ENCODE data around the gene C1QL4. TPM values are rescaled to one million over a fixed set of nuclear protein-coding genes. Genes with fewer than 3 reads are reported as not detected.

Gene C1QL4
- total and polyA plus RNA-seq, 2 of the 8 experiments (the other 6 are each of a cell fraction or from before 2014, with no cell fraction given) = 0.28 to 0.63 TPM

- no peak overlapping the region for H2BK20ac ChIP-seq (ENCODE audit: low read length)
- peaks cover 0 to 6% of the 10 kb centered on the region in 2 experiments; a peak in 1 of 4 replicates for H3K9me3 ChIP-seq (ENCODE audit: insufficient read depth in 2 of 2, low read depth in 1 of 2, low read length in 1 of 2)
- H4K8ac ChIP-seq (ENCODE audit: extremely low read depth, insufficient read depth, low read length) = no peak overlapping the region
- FAIRE-seq = no peak
- H3K4me1 ChIP-seq (replicated peaks in 1 of 4; ENCODE audit: control insufficient read depth in 3 of 4, insufficient read depth in 4 of 4, low read length in 3 of 4) = peaks cover 0 to 22% (median 12%) of the 10 kb centered on the region in 4 experiments; a peak in 6 of 7 replicates
- H3K36me3 ChIP-seq (ENCODE audit: control insufficient read depth in 2 of 4, insufficient read depth in 4 of 4, low read length in 3 of 4) = peaks cover 5 to 21% (median 11%) of the 10 kb centered on the region in 4 experiments; a peak in 7 of 8 replicates
- no peak overlapping the region for H2BK120ac ChIP-seq (replicated peaks; ENCODE audit: low read depth, low read length)
- H2BK12ac ChIP-seq (ENCODE audit: low read depth, low read length) = no peak overlapping the region
- no peak overlapping the region for H3K27ac ChIP-seq (ENCODE audit: low read depth, low read length)
- no peak overlapping the region for H3K18ac ChIP-seq (ENCODE audit: extremely low read depth, low read length)
- H3K27me3 ChIP-seq (replicated peaks in 1 of 4; ENCODE audit: control insufficient read depth in 3 of 4, extremely low read depth in 1 of 4, insufficient read depth in 3 of 4, low read length in 3 of 4) = peaks cover 53 to 76% (median 68%) of the 10 kb centered on the region in 4 experiments
- no peaks in the 10 kb centered on the region for H3K79me2 ChIP-seq (ENCODE audit: control insufficient read depth in 1 of 2, insufficient read depth in 2 of 2, low read length in 2 of 2)
- H2BK5ac ChIP-seq (ENCODE audit: low read depth, low read length) = no peak overlapping the region
- H3K4me2 ChIP-seq (ENCODE audit: insufficient read depth in 1 of 2, low read depth in 2 of 2, low read length in 2 of 2) = no peak overlapping the region
- TF ChIP-seq GTF2F1 (IDR thresholded peaks at IDR 0.05; ENCODE audit: borderline replicate concordance, low read depth, low read length) (no peak), RAD21 (IDR thresholded peaks at IDR 0.05 in 1 of 2, conservative IDR thresholded peaks at IDR 0.05 in 1 of 2; ENCODE audit: low read depth in 2 of 2, low read length in 2 of 2) (no peak), BCL11A (IDR thresholded peaks at IDR 0.05; ENCODE audit: low read depth in 2 of 2, low read length in 2 of 2) (no peak), FOSL1 (IDR thresholded peaks at IDR 0.05; ENCODE audit: insufficient read depth, low read depth, low read length) (no peak), SIRT6 (IDR thresholded peaks at IDR 0.05; ENCODE audit: low read length) (no peak), SIX5 (IDR thresholded peaks at IDR 0.05; ENCODE audit: low read depth, low read length) (no peak), CREB1 (IDR thresholded peaks at IDR 0.05) (no peak), ATF3 (IDR thresholded peaks at IDR 0.05; ENCODE audit: insufficient read depth, low read depth, low read length) (no peak)
- no peak overlapping the region for H3K9ac ChIP-seq (replicated peaks in 1 of 4; ENCODE audit: extremely low read depth in 1 of 4, low read depth in 3 of 4, low read length in 3 of 4)
- no peak overlapping the region for H4K5ac ChIP-seq (ENCODE audit: insufficient read length, low read depth, low read length)
- no peak overlapping the region for H2AK5ac ChIP-seq (ENCODE audit: low read depth, low read length)
- H3K23ac ChIP-seq (ENCODE audit: insufficient read length) = no peak overlapping the region
- H2BK15ac ChIP-seq (ENCODE audit: low read length) = no peak overlapping the region
- WGBS, 2 experiments (ENCODE audit: extremely low coverage in 1 of 2, insufficient coverage in 1 of 2, insufficient read length in 1 of 2, insufficient replicate concordance in 2 of 2, low coverage in 1 of 2, low lambda C conversion rate in 2 of 2, missing lambda C conversion rate in 1 of 2) = 90% methylated on average over 14 of the region's 19 CpGs; no CpG with 5 or more reads in 1 of the 2 experiments
- DNase-seq (ENCODE audit: low read depth in 1 of 2, low spot score in 2 of 2) = no peak
- ChIA-PET CTCF (ENCODE audit: partially characterized antibody) (interaction anchor here (0.6 to 12.7 kb wide), 10 partner anchors 8 to 513 kb away, joined by 3 to 276 read pairs (median 6); partner anchors contain the start of genes DNAJC22 and PRPH), POLR2A (ENCODE audit: partially characterized antibody) (interaction anchor here (1.1 to 6.2 kb wide), 4 partner anchors 8 to 40 kb away, joined by 3 to 37 read pairs (median 32); partner anchors contain the start of genes DNAJC22 and TROAP)
- no peak overlapping the region for H3K4me3 ChIP-seq (ENCODE audit: extremely low read depth in 1 of 4, insufficient read depth in 2 of 4, low read depth in 3 of 4, low read length in 4 of 4)
- peaks cover 6 to 9% of the 10 kb centered on the region in 2 experiments for H4K20me1 ChIP-seq (replicated peaks in 1 of 2; ENCODE audit: control insufficient read depth in 1 of 2, insufficient read depth in 2 of 2, low read length in 2 of 2)
- H2AFZ ChIP-seq (ENCODE audit: low read length) = no peak overlapping the region
- H3K79me1 ChIP-seq (ENCODE audit: low read depth, low read length) = no peaks in the 10 kb centered on the region
- no peak overlapping the region for H3K14ac ChIP-seq (ENCODE audit: insufficient read length)
- no peak overlapping the region for H3K4ac ChIP-seq (replicated peaks; ENCODE audit: insufficient read length, low read depth, low read length)
- no peak overlapping the region for H4K91ac ChIP-seq (replicated peaks; ENCODE audit: insufficient read length, low read length)
- no peak overlapping the region for H3K56ac ChIP-seq (replicated peaks; ENCODE audit: insufficient read length, low read depth, low read length)
- H3K23me2 ChIP-seq (ENCODE audit: low read depth, low read length) = peaks cover 7% of the 10 kb centered on the region; the same call in 1 of the 2 replicates
Measured at GRCh38 chr12:49334226-49334625, 2.8 kb downstream of the C1QL4 start.

Measured in H1 (cell line).